ENCODE data around the gene JAGN1. TPM values are rescaled to one million over a fixed set of nuclear protein-coding genes. Genes with fewer than 3 reads are reported as not detected.
"Not testable (repeated sequence)": the region's sequence is repeated elsewhere in the genome, so short reads cannot be mapped to it uniquely, and the experiment has no call there.

The JAGN1 gene
- total RNA-seq, 4 donors from 2014 or later: 42.8 to 96.4 (median 67.0) TPM

DNA sequence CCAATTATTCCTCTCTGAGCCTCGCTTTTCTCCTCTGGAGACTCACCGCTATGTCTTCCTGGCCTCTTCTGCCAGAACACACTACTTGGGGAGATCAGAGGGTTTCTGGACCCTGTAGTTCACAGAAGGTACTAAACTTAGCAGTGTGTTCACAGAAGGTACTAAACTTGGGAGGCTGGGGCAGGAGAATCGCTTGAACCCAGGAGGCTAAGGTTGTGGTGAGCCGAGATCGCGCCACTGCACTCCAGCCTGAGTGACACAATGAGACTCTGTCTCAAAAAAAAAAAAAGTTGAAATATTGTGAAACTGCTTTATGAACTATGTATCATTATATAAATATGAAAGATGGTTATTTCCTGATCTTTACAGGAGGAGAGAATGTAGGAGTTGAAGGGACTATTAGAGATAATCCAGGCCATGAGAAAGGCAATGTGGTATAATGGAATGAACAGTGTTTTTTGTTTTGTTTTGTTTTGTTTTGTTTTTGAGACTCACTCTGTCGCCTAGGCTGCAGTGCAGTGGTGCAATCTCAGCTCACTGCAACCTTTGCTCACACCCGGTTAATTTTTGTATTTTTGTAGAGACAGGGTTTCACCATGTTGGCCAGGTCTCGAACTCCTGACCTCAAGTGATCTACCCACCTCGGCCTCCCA lies 6.5 kb downstream of the JAGN1 start:
- H3K27ac ChIP-seq; ATAC-seq; DNase-seq; H3K4me3 ChIP-seq; H3K4me1 ChIP-seq; intact Hi-C loops (cut with DNase I; ENCODE audit: low total_unique reads); in situ Hi-C loops (cut with MboI; ENCODE audit: low sequenced_read_pairs in 4 of 4); H3K9me3 ChIP-seq; H3K27me3 ChIP-seq: not testable (repeated sequence)
- peaks cover 0 to 20% of the 10 kb centered on the region in 2 donors for H3K36me3 ChIP-seq

DNA sequence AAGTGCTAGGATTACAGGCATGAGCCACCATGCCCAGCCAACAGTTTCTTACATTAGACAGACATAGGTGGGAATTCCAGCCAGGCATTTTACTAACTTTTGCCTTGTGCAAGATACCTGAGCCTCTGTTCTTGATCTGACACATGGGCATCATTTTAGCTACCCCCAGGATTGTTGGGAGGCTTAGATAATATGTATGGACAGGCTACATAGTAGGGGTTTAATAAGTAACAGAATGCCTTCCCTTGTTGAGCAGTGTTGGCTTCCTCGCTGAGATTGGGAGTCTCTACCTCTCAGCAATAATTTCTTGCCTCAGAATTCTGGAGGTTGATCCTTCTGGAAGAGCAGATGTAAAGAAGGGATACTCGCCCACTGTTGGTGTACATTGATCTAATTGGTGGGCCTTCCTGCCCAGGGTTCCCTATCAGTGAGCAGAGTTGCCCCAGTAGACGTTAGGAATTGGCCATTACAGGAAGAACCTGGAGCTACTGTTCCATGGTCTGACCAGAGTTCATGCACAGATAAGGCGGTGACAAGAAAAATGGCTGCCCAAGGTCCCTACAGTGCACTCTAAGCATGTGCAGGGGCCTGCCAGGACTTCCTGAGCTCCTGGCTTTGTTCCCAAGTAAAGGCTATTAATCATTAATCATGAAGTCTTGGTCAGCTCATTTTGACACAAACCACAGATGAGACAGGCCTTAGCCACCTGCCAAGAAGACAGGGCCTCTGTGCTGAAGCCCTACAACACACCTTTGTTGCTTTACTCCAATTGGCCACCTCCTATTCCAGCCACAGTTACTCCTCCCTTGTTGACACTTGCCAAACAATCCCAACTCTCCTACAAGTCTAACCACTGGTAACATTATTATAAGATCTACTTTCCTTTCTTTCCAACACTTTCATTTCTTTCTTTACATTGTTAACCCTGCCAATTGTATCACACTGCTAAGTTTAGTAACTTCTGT lies 7.3 kb downstream of the JAGN1 start:
- H3K27me3 ChIP-seq: no peaks in the 10 kb centered on the region
- no peaks in the 10 kb centered on the region for H3K9me3 ChIP-seq
- ATAC-seq (peak in 1 of 2 donors; percentile 30), DNase-seq (no peak)
- TF ChIP-seq POLR2A (IDR thresholded peaks at IDR 0.05): no peak
- TF ChIP-seq, protein P1, sequence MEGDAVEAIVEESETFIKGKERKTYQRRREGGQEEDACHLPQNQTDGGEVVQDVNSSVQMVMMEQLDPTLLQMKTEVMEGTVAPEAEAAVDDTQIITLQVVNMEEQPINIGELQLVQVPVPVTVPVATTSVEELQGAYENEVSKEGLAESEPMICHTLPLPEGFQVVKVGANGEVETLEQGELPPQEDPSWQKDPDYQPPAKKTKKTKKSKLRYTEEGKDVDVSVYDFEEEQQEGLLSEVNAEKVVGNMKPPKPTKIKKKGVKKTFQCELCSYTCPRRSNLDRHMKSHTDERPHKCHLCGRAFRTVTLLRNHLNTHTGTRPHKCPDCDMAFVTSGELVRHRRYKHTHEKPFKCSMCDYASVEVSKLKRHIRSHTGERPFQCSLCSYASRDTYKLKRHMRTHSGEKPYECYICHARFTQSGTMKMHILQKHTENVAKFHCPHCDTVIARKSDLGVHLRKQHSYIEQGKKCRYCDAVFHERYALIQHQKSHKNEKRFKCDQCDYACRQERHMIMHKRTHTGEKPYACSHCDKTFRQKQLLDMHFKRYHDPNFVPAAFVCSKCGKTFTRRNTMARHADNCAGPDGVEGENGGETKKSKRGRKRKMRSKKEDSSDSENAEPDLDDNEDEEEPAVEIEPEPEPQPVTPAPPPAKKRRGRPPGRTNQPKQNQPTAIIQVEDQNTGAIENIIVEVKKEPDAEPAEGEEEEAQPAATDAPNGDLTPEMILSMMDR (IDR thresholded peaks at IDR 0.05 in 4 of 5, conservative IDR thresholded peaks at IDR 0.05 in 1 of 5): no peak
- no peak overlapping the region for H3K4me3 ChIP-seq
- H3K4me1 ChIP-seq: peaks cover 0 to 7% of the 10 kb centered on the region in 2 donors
- peaks cover 0 to 14% of the 10 kb centered on the region in 2 donors for H3K36me3 ChIP-seq
- H3K27ac ChIP-seq: no peak overlapping the region
- intact Hi-C loops (cut with DNase I; ENCODE audit: low total_unique reads) (no loop called here), in situ Hi-C loops (cut with MboI; ENCODE audit: low sequenced_read_pairs in 4 of 4) (no loop called here)

DNA sequence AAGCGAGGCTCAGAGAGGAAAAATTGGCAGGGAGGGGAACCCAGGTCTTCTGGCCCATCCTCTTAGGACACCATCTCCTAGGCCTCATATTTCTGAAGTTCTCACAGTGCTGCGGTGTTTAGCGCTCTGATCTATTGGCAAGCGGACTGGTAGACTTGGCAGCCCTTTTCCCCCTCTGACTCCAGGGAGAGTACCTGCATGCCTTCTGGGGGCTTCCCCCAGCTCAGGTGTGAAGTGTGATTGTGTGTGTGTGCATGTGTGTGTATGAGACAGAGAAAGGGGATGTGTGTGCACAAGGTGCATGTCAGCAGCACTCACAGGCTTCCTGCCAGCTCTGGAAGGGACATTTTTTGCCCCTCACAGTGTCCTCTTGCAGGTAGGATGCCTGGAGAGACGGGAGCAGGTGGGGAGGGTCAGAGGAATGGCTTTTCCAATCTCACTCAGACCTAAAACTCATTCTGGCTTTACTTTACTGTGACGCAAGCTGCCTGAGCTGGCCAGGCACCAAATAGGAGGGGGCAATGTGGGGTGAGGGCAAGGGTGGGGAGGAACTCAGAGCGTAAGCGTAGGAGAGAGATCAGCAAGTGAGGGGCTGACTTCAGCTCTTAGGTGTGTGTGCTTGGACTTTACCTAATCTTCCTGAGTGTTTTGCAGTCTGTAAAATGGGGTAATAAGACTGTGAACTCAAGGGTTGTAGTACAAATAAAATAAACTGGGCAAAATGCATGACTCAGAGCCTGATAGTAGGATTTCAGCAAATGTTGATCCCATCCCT lies 8.2 kb downstream of the JAGN1 start:
- no peak for DNase-seq
- Histone ChIP-seq H3K27ac (no peak overlapping the region), H3K9me3 (no peaks in the 10 kb centered on the region), H3K27me3 (no peaks in the 10 kb centered on the region), H3K4me1 (peaks cover 0 to 5% of the 10 kb centered on the region in 2 donors), H3K4me3 (no peak overlapping the region), H3K36me3 (peaks cover 0 to 5% of the 10 kb centered on the region in 2 donors)
- intact Hi-C loops (cut with DNase I; ENCODE audit: low total_unique reads): no loop called here
- ATAC-seq: no peak
- in situ Hi-C loops (cut with MboI; ENCODE audit: low sequenced_read_pairs in 4 of 4): no loop called here
- TF ChIP-seq, protein P1 (IDR thresholded peaks at IDR 0.05 in 4 of 5, conservative IDR thresholded peaks at IDR 0.05 in 1 of 5): no peak
- TF ChIP-seq POLR2A (IDR thresholded peaks at IDR 0.05): no peak

DNA sequence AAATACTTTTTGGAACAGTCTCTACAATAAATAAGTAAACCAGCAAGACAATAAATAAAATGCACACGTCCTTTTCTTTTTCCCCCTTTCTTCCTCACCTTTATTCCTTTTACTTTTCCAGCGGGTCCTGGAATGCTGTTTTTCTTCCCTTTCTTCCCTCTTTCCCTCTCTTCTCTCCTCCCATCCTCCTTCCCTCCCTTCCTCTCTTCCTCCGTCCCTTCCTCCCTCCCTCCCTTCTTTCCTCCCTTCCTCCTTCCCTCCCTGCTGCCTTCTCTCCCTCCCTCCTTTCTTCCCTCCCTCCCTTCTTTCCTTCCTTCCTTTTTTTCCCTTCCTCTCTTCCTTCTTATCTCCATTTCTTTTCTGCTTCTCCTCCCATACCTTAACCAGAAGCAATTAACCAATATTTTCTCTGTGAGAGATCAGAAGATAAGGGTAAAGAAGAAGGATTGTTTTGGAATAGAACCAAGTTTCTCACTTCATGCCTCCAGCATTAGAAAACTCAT lies 8.9 kb downstream of the JAGN1 start:
- Histone ChIP-seq H3K4me1 (peaks cover 0 to 4% of the 10 kb centered on the region in 2 donors), H3K36me3 (peaks cover 0 to 4% of the 10 kb centered on the region in 2 donors), H3K27me3 (no peaks in the 10 kb centered on the region), H3K9me3 (no peaks in the 10 kb centered on the region), H3K4me3 (no peak overlapping the region), H3K27ac (no peak overlapping the region)
- DNase-seq (no peak), ATAC-seq (no peak)
- intact Hi-C loops (cut with DNase I; ENCODE audit: low total_unique reads) (no loop called here), in situ Hi-C loops (cut with MboI; ENCODE audit: low sequenced_read_pairs in 4 of 4) (no loop called here)
- no peak for TF ChIP-seq POLR2A (IDR thresholded peaks at IDR 0.05)
- TF ChIP-seq, protein P1 (IDR thresholded peaks at IDR 0.05 in 4 of 5, conservative IDR thresholded peaks at IDR 0.05 in 1 of 5): no peak

DNA sequence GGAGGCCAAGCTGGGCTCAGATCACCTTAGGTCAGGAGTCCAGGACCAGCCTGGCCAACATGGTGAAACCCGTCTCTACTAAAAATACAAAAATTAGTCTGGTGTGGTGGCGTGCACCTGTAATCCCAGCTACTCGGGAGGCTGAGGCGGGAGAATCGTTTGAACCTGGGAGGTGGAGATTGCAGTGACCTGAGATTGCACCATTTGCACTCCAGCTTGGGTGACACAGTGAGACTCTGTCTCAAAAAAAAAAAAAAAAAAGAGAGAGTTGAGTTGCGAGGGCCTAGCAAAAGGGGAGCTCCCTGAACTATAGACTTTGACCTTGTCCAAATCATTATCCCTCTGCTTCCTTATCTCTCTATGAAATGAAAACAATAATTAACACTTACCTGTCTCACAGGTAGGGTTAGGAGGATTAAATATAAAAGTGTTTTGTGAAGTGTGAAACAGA lies 10.6 kb downstream of the JAGN1 start:
- in situ Hi-C loops (cut with MboI; ENCODE audit: low sequenced_read_pairs in 4 of 4); H3K36me3 ChIP-seq; H3K27ac ChIP-seq; H3K4me1 ChIP-seq; ATAC-seq; H3K27me3 ChIP-seq; DNase-seq; H3K9me3 ChIP-seq; H3K4me3 ChIP-seq; intact Hi-C loops (cut with DNase I; ENCODE audit: low total_unique reads): not testable (repeated sequence)
